Activated T-helper 1 cell treated with Interleukin-2 at 50 U/mL for 16 hours (primary cell): ENCODE measurements around the gene GSN.
A peak's percentile ranks its signal among the peaks of the same experiment; 100 is the strongest.

Experiments used
- DNase-seq: peaks from one replicate; pipeline ENCODE4 v3.0.0-alpha.2; 2020; ENCODE audit warnings: low read depth

GSN gene

GRCh38 chr9:121267689-121268597, at the start of gene GSN:
GSN (plus strand) TSS chr9:121268162; CDS start chr9:121301972, 33,810 bp downstream.
- DNase-seq: peak; percentile 29

- no peak for DNase-seq
These were observed 49.5 kb upstream of the GSN start for GRCh38 chr9:121218357-121219027.

- no peak for DNase-seq
These were observed 48.4 kb upstream of the GSN start for GRCh38 chr9:121219530-121219929.

GRCh38 chr9:121220996-121221663, 46.8 kb upstream of the GSN start:
- no peak for DNase-seq

- DNase-seq: no peak
These were observed 46.3 kb upstream of the GSN start for GRCh38 chr9:121221664-121222055.

GRCh38 chr9:121222524-121223171, 45.3 kb upstream of the GSN start:
- DNase-seq: no peak

GRCh38 chr9:121225240-121225639, 42.7 kb upstream of the GSN start:
- DNase-seq: no peak

GRCh38 chr9:121226175-121226574, 41.8 kb upstream of the GSN start:
- no peak for DNase-seq

GRCh38 chr9:121227862-121228261, 40.1 kb upstream of the GSN start:
- DNase-seq: no peak

GRCh38 chr9:121230256-121230655, 37.7 kb upstream of the GSN start:
- no peak for DNase-seq

GRCh38 chr9:121232251-121232650, 35.7 kb upstream of the GSN start:
- DNase-seq: no peak

GRCh38 chr9:121233906-121234831, 33.8 kb upstream of the GSN start:
- DNase-seq: no peak

- DNase-seq: no peak
These were observed 33.2 kb upstream of the GSN start for GRCh38 chr9:121234832-121235161.

GRCh38 chr9:121235512-121235911, 32.5 kb upstream of the GSN start:
- DNase-seq: no peak

GRCh38 chr9:121237916-121238315, 30.0 kb upstream of the GSN start:
- no peak for DNase-seq

- DNase-seq: no peak
These were observed 28.9 kb upstream of the GSN start for GRCh38 chr9:121239071-121239470.

- no peak for DNase-seq
These were observed 28.1 kb upstream of the GSN start for GRCh38 chr9:121239851-121240250.

- no peak for DNase-seq
These were observed 27.4 kb upstream of the GSN start for GRCh38 chr9:121240472-121241135.

- no peak for DNase-seq
These were observed 25.6 kb upstream of the GSN start for GRCh38 chr9:121242219-121242958.

- DNase-seq: no peak
These were observed 25.0 kb upstream of the GSN start for GRCh38 chr9:121242959-121243346.
